HepG2 (cell line): ENCODE data around the gene MIEF1. TPM values are rescaled to one million over a fixed set of nuclear protein-coding genes. Genes with fewer than 3 reads are reported as not detected.

Experiments
- JUNB ChIP-seq: sonication (generic); formaldehyde crosslinking; IDR thresholded peaks from 2 replicates; pipeline ENCODE4 v1.8.0; 2022; ENCODE audit warnings: missing genetic modification reagents, mild to moderate bottlenecking, borderline replicate concordance
- KDM6A ChIP-seq: IDR thresholded peaks from 2 replicates; pipeline ENCODE4 v1.6.1; 2016; ENCODE audit warnings: low read depth
- SKIL ChIP-seq: sonication (generic); formaldehyde crosslinking; IDR thresholded peaks from 2 replicates; pipeline ENCODE4 v1.8.0; 2022; ENCODE audit warnings: missing genetic modification reagents, mild to moderate bottlenecking, moderate library complexity, borderline replicate concordance
- SMAD3 ChIP-seq: sonication (generic); formaldehyde crosslinking; IDR thresholded peaks from 2 replicates; pipeline ENCODE4 v1.4.0; 2020; ENCODE audit warnings: missing genetic modification reagents
- TEAD3 ChIP-seq: optimal IDR thresholded peaks from 2 replicates; pipeline ENCODE3; 2016; ENCODE audit warnings: borderline replicate concordance
- YEATS2 ChIP-seq: sonication (generic); formaldehyde crosslinking; IDR thresholded peaks from 2 replicates; pipeline ENCODE4 v1.4.0; 2020; ENCODE audit warnings: missing genetic modification reagents, borderline replicate concordance
- ZBED4 ChIP-seq: sonication (generic); formaldehyde crosslinking; IDR thresholded peaks from 2 replicates; pipeline ENCODE4 v1.4.0; 2020; ENCODE audit warnings: missing genetic modification reagents, borderline replicate concordance
- ZKSCAN8 ChIP-seq: IDR thresholded peaks from 2 replicates; pipeline ENCODE4 v1.6.1; 2016; ENCODE audit warnings: borderline replicate concordance, missing genetic modification reagents, missing compliant biosample characterization
- ZNF143 ChIP-seq: sonication (generic); formaldehyde crosslinking; IDR thresholded peaks from 2 replicates; pipeline ENCODE4 v1.4.0; 2020; ENCODE audit warnings: missing genetic modification reagents
- ZNF34 ChIP-seq: sonication (generic); formaldehyde crosslinking; IDR thresholded peaks from 2 replicates; pipeline ENCODE4 v1.4.0; 2020; ENCODE audit warnings: mild to moderate bottlenecking, missing genetic modification reagents, borderline replicate concordance
- ZNF549 ChIP-seq: sonication (generic); formaldehyde crosslinking; IDR thresholded peaks from 2 replicates; pipeline ENCODE4 v1.5.0; 2020; ENCODE audit warnings: missing genetic modification reagents
- ZNF607 ChIP-seq: sonication (generic); formaldehyde crosslinking; IDR thresholded peaks from 2 replicates; pipeline ENCODE4 v1.5.1; 2020; ENCODE audit warnings: missing genetic modification reagents, mild to moderate bottlenecking, borderline replicate concordance
- ZNF75D ChIP-seq: sonication (generic); formaldehyde crosslinking; IDR thresholded peaks from 2 replicates; pipeline ENCODE4 v1.8.1; 2023; ENCODE audit warnings: missing genetic modification reagents, mild to moderate bottlenecking, borderline replicate concordance
- polyA plus RNA-seq, 8 experiments: library from polyadenylated mRNA; depleted of rRNA in 3 of 8; stranded (reverse) in 7 of 8; unstranded in 1 of 8; fragments of >200 nt; fragmentation: Illumina TruSeq in 4 of 8; extraction: Trizol in 4 of 8; gene quantifications; 2 replicates each; pipeline versions ENCODE4 v1.2.1 to v1.2.3, GENCODE V29; 2011 to 2016; ENCODE audit warnings: low read depth in 4 of 8, missing spikeins in 1 of 8, mixed read lengths in 1 of 8; ENCODE audit not compliant: insufficient read depth in 1 of 8
- total RNA-seq, 5 experiments: library from RNA; depleted of rRNA; stranded (reverse); fragments of >200 nt; fragmentation: Illumina TruSeq; extraction: Trizol; gene quantifications; 2 replicates each; pipeline ENCODE4 v1.2.3, GENCODE V29; 2016; ENCODE audit warnings: low read depth in 1 of 5
- TF ChIP-seq, protein P1 (sequence below): sonication (generic); formaldehyde crosslinking; IDR thresholded peaks from 2 replicates; pipeline ENCODE4 v1.5.0; 2020; ENCODE audit warnings: missing genetic modification reagents
- TF ChIP-seq, protein P2 (sequence below): sonication (generic); formaldehyde crosslinking; IDR thresholded peaks from 2 replicates; pipeline ENCODE4 v1.9.0; 2021; ENCODE audit warnings: mild to moderate bottlenecking, missing genetic modification reagents

The MIEF1 gene
- total and polyA plus RNA-seq, 2 of the 13 experiments (the other 11 are each of a cell fraction or from before 2014, with no cell fraction given): 21.7 to 34.8 TPM

DNA sequence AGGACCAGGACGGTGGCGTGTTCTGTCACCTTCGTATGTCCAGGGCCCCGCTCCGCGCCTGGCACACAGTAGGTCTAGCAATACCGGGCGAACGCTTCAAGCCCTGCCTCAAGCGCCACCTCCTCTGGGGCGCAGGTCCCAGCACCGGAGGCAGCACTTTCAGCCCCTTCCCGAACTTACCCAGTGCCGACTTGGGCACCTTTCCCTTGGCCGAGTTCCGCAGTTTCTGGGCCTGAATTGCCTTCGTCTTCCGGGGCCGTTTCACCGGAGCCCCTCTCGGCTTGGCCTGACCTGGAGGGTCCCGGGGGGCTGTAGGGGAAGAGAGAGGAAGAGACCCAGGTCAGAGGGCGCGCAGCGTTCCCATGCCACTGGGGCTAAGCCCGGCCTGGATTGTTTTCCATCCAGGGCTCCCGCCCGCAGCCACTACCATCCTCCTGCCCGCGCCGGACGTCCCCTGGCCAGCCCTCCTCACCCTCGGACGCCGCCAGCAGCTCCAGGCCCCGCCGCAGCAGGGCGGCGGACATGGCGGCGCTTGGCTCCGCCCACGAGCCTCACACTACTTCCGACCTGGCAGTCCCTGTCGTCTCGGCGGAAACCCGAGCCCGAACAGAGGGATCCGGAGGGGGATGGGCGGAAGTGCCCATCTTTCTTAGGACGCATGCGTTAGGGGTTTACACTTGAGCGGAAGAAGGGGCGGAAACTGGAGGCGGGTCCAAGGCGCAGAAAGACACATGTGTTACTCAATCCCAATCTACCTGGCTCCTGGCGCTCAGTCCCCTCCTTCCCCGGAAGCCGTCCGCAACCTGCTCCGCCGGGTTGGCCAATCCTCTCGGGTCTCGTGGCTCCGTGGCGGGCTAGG, 30.4 kb downstream of the MIEF1 start, which contains the start of gene RPS19BP1 (continued):
- TF ChIP-seq ZNF34 (CRISPR knock-in tag) (no peak), SKIL (no peak), ZNF75D (no peak), SMAD3 (CRISPR knock-in tag) (peak; percentile 61), ZKSCAN8 (CRISPR knock-in tag) (no peak), ZNF143 (CRISPR knock-in tag) (peak; percentile 12; the same call in 1 of the 2 replicates), ZBED4 (CRISPR knock-in tag) (0 out of 2 replicates have a peak, but pooled peaks have one; percentile 8), JUNB (CRISPR knock-in tag) (no peak), TEAD3 (peak; percentile 26), ZNF549 (CRISPR knock-in tag) (no peak), ZNF607 (peak; percentile 91), KDM6A (CRISPR knock-in tag) (no peak), YEATS2 (CRISPR knock-in tag) (peak; percentile 80; the same call in 1 of the 2 replicates)
- TF ChIP-seq, protein P1, sequence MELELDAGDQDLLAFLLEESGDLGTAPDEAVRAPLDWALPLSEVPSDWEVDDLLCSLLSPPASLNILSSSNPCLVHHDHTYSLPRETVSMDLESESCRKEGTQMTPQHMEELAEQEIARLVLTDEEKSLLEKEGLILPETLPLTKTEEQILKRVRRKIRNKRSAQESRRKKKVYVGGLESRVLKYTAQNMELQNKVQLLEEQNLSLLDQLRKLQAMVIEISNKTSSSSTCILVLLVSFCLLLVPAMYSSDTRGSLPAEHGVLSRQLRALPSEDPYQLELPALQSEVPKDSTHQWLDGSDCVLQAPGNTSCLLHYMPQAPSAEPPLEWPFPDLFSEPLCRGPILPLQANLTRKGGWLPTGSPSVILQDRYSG (CRISPR knock-in tag): 0 out of 2 replicates have a peak, but pooled peaks have one; percentile 68
- TF ChIP-seq, protein P2, sequence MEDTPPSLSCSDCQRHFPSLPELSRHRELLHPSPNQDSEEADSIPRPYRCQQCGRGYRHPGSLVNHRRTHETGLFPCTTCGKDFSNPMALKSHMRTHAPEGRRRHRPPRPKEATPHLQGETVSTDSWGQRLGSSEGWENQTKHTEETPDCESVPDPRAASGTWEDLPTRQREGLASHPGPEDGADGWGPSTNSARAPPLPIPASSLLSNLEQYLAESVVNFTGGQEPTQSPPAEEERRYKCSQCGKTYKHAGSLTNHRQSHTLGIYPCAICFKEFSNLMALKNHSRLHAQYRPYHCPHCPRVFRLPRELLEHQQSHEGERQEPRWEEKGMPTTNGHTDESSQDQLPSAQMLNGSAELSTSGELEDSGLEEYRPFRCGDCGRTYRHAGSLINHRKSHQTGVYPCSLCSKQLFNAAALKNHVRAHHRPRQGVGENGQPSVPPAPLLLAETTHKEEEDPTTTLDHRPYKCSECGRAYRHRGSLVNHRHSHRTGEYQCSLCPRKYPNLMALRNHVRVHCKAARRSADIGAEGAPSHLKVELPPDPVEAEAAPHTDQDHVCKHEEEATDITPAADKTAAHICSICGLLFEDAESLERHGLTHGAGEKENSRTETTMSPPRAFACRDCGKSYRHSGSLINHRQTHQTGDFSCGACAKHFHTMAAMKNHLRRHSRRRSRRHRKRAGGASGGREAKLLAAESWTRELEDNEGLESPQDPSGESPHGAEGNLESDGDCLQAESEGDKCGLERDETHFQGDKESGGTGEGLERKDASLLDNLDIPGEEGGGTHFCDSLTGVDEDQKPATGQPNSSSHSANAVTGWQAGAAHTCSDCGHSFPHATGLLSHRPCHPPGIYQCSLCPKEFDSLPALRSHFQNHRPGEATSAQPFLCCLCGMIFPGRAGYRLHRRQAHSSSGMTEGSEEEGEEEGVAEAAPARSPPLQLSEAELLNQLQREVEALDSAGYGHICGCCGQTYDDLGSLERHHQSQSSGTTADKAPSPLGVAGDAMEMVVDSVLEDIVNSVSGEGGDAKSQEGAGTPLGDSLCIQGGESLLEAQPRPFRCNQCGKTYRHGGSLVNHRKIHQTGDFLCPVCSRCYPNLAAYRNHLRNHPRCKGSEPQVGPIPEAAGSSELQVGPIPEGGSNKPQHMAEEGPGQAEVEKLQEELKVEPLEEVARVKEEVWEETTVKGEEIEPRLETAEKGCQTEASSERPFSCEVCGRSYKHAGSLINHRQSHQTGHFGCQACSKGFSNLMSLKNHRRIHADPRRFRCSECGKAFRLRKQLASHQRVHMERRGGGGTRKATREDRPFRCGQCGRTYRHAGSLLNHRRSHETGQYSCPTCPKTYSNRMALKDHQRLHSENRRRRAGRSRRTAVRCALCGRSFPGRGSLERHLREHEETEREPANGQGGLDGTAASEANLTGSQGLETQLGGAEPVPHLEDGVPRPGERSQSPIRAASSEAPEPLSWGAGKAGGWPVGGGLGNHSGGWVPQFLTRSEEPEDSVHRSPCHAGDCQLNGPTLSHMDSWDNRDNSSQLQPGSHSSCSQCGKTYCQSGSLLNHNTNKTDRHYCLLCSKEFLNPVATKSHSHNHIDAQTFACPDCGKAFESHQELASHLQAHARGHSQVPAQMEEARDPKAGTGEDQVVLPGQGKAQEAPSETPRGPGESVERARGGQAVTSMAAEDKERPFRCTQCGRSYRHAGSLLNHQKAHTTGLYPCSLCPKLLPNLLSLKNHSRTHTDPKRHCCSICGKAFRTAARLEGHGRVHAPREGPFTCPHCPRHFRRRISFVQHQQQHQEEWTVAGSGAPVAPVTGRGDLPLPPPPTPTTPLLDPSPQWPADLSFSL (CRISPR knock-in tag): no peak
